Measurements from ENCODE around the gene DAAM1. TPM values are rescaled to one million over a fixed set of nuclear protein-coding genes. Genes with fewer than 3 reads are reported as not detected.

The DAAM1 gene
- total RNA-seq, 1 donor: 5.9 TPM

DNA sequence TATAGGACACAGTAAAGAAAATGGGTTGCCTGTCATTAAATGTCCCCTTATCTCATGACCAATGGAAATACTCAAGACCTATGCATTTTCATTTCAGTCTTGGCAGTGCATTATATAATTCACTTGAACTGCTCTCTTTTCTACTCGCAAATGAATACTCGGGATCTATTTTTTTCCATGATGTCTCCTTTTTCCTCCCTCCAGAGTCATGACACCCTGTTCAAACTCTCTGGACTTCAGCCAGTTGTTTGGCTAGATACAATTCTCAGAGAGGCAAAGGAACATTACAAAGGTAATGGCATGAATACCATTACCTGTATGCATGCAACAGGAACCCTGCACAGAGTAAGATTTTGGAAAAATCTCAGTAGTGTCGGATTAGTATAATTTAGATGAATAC is 145.8 kb downstream of the DAAM1 start:
- no peak for DNase-seq (ENCODE audit: low read depth in 2 of 3, low spot score in 2 of 3)

DNA sequence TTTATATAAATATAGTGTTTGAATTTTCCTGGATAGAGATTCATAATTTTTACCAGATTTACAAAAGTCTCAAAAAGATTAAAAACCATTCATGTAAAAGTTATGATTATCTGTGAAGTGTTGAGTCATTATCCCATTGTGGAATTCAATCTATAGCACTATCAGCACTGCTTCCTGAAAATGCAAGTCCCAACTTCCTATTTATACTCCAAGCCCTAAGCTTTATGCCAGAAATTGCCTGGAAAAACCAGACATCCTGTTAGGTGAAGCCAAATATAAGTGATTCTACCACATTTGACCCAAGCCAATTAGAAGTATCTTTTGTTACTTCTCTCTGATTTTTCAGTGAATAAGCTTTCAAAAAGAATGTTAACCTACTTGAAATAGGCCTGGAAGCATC is 147.6 kb downstream of the DAAM1 start:
- DNase-seq (ENCODE audit: low read depth in 2 of 3, low spot score in 2 of 3): no peak

DNA sequence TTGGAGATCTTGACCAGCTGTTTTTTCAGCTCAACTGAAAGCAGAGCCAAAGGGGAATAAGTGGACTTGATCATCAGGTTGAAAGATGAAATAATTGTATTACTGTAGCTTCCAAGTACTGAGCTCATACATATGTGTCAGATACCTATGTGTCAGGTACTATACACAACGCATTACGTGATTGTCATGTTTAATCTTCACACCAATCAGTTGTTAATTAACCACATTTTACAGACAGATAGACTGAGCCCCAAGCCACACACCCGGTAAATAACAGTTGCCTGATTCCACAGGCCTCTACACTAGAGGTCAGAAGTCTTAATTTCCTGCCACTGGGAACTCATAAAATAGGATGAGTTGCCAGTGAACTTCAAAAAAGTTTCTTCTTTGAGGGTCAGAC is 148.2 kb downstream of the DAAM1 start:
- DNase-seq (ENCODE audit: low read depth in 2 of 3, low spot score in 2 of 3): no peak

DNA sequence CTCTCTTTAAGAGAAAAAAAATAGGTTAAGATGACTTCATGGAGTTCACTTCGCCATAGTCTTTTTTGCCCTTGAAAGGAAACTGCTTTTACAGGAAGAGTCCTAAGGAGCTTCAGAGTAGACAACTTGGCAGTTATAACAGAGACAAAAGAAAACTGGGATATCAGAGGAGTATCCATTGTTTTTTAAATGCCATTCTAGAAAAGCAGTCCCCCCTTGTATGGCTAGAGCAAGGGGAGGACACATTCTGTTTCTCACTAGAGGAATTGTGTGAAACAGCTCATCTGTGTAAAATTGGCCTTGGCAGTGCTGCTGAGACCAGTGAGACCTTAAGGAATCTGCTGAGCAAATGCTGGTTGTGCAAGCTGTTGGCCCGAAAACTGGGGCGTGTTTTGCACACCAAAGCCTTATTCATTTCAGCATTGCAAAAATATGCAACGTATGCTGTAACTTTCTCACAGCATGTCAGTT is 148.7 kb downstream of the DAAM1 start:
- DNase-seq (ENCODE audit: low read depth in 2 of 3, low spot score in 2 of 3): no peak

- DNase-seq (ENCODE audit: low read depth in 2 of 3, low spot score in 2 of 3): no peak
Observed at GRCh38 chr14:59338761-59339160, 150.3 kb downstream of the DAAM1 start.

GRCh38 chr14:59339524-59340330 is 151.3 kb downstream of the DAAM1 start:
- no peak for DNase-seq (ENCODE audit: low read depth in 2 of 3, low spot score in 2 of 3)

DNA sequence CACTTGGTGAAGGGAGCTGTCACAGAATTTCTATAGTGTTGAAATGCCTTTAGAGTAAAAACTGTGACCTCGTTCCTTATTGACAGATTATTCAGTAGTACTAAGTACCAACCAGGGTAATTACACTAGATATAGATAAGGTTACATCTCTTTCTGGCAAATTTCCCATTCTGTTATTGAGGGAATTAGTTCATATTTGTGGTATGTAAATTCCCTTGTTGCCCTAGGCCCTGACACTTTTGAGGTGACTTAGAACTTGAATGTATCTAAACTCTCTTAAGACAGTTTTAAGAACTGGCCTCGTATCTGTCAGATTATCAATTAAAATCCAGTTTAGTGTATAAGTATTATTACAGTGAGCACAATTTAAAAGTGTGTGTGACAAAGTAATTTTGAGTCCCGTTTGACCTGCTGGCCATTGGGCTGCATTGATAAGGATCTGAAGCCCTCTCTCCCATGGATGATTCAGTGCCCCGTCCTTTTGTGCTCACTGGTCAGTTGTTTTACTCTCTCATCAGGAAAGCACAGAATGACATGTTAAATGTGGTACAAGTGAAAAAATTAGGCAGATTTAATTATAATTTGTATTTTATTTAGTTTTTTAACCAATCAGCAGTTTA is 153.5 kb downstream of the DAAM1 start:
- no peak for DNase-seq (ENCODE audit: low read depth in 2 of 3, low spot score in 2 of 3)

DNA sequence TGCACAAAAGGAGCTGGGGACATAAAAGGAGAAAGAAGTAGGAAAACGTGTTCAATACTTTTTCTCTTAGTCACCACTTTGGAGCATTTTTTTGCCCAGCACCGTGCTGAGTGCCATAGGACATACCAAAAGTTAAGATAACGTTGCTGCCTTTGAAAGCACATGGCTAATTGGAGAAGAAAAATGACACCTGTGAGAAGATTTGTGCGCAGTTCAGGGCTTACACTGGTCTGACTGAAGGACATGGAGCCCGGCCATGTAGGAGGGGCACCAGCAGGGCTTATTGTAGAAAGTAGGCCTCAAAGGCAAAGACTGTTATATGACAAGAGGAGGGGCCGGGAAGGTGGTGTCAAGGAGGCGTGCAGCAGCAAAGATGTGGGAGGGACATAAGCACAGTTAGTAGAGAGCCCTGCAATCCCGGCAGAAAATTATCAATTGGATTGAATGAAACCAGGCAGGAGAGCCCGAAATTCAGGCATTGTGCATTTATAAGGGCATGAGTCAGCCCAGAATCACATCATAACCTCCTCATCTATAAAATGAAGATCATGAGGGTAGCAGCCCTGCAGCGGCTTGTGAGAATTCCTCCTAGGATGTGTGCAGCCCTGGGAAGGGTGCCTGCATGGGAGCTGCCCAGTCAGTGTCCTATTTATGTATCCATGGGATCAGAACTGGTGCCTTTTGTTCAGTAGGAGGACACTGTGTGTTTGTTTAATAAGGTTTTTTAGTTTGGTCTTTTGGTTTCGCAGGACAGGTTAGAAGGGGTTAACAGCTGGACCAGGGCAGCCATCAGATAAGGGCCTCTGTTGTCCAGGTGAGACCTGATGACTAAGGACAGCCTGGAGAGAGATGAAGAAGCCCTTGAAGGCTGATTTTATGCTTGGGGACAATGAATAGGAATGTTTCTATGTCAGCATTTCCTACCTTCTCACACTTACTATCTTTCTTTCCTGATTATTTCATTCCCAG is 154.3 kb downstream of the DAAM1 start:
- no peak for DNase-seq (ENCODE audit: low read depth in 2 of 3, low spot score in 2 of 3)

GRCh38 chr14:59343585-59343984 is 155.1 kb downstream of the DAAM1 start:
- no peak for DNase-seq (ENCODE audit: low read depth in 2 of 3, low spot score in 2 of 3)

- DNase-seq (ENCODE audit: low read depth in 2 of 3, low spot score in 2 of 3): no peak
Observed at GRCh38 chr14:59344016-59344415, 155.5 kb downstream of the DAAM1 start.

DNA sequence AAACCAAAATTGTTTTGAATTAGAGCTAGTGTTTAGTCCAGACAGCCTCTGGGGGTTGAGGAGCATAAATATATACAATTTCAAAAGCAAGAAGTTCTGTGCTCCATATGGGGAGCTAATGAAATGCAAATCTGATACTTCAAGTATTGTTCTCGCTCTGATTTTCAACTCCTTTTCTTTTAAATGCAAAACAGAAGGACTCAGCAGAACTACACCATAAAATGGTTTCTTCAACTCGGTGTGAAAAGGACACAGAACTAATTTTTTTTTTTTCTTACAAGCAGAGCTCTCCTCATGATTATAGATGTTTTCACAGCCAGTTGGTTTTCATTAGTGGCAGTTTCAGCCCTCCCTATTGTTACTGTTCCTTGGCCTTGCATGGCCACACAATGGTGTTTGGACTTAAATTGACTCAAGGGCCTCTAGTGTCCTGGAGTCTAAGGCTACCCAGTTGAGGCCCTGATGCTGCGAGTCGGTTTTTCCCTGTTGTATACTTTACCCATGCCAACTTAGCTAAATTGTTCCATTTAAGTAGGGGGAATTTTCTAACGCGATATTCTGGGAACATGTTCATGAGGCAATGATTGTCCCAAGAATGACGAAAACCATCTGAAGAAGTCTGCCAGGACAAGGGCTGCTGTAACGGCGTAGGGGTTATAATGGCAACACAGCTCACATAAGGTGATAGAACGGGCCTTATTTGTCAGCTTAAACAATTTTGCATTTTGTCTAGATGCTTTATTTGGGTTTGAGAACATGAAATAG is 156.4 kb downstream of the DAAM1 start:
- no peak for DNase-seq (ENCODE audit: low read depth in 2 of 3, low spot score in 2 of 3)

- no peak for DNase-seq (ENCODE audit: low read depth in 2 of 3, low spot score in 2 of 3)
Observed at GRCh38 chr14:59346329-59346728, 157.9 kb downstream of the DAAM1 start.

GRCh38 chr14:59346796-59347510 is 158.5 kb downstream of the DAAM1 start:
- DNase-seq (ENCODE audit: low read depth in 2 of 3, low spot score in 2 of 3): no peak

DNA sequence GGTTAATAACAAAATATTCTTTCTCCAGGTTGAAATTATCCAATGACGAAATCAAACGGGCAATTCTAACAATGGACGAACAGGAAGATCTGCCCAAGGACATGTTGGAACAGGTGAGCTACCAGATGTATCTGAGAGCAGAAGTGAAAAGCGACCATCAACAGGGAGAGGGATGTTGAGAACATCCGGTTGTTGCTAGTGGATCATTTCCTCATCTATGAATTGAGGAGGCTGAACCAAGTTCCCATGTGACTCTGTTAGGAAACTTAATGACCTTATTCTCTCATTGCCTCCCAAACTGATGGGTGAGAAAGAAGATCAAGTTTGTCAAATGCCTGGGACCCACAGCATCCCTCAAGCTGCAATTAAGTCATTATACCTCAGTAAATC is 159.0 kb downstream of the DAAM1 start:
- no peak for DNase-seq (ENCODE audit: low read depth in 2 of 3, low spot score in 2 of 3)

- no peak for DNase-seq (ENCODE audit: low read depth in 2 of 3, low spot score in 2 of 3)
Observed at GRCh38 chr14:59347915-59348314, 159.4 kb downstream of the DAAM1 start.

- no peak for DNase-seq (ENCODE audit: low read depth in 2 of 3, low spot score in 2 of 3)
Observed at GRCh38 chr14:59349258-59349701, 160.8 kb downstream of the DAAM1 start.

- no peak for DNase-seq (ENCODE audit: low read depth in 2 of 3, low spot score in 2 of 3)
Observed at GRCh38 chr14:59352961-59353360, 164.5 kb downstream of the DAAM1 start.

DNA sequence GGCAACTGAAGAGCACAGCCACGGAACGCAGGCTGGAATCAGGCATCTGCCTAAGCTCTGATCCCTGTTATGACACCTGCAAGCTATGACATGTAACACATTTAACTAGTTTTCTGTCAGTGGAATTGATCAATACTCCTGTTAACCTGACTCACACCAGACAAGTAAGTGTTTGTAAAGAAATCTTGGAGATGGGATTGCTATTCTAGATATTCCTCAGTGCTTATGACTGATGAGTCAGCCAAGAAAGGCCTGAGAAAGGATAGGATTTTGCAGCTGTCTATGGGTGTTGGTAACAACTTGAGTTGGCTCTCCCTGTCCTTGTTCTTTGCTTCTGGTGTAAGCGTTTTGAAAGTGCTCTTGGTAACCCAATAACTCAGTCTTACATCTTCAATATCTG is 166.2 kb downstream of the DAAM1 start:
- no peak for DNase-seq (ENCODE audit: low read depth in 2 of 3, low spot score in 2 of 3)

GRCh38 chr14:59355091-59355490 is 166.6 kb downstream of the DAAM1 start:
- no peak for DNase-seq (ENCODE audit: low read depth in 2 of 3, low spot score in 2 of 3)

- DNase-seq (ENCODE audit: low read depth in 2 of 3, low spot score in 2 of 3): no peak
Observed at GRCh38 chr14:59356312-59356711, 167.8 kb downstream of the DAAM1 start.
